ENCODE measurements around the gene PARN.

The PARN gene

GRCh38 chr16:14450846-14451245 lies 179.2 kb downstream of the PARN start:
- no peak for ATAC-seq
- TF ChIP-seq CSDC2 (CRISPR knock-in tag; IDR thresholded peaks at IDR 0.05), result no peak
- no peak for TF ChIP-seq ZNF565 (CRISPR knock-in tag; conservative IDR thresholded peaks at IDR 0.05; ENCODE audit: low read depth)
- TF ChIP-seq ISL1 (CRISPR knock-in tag; IDR thresholded peaks at IDR 0.05), result no peak
- no peak for TF ChIP-seq TCF4 (CRISPR knock-in tag; IDR thresholded peaks at IDR 0.05; ENCODE audit: borderline replicate concordance)
- no peak for TF ChIP-seq PATZ1 (CRISPR knock-in tag; IDR thresholded peaks at IDR 0.05; ENCODE audit: borderline replicate concordance)
- TF ChIP-seq, protein P1, sequence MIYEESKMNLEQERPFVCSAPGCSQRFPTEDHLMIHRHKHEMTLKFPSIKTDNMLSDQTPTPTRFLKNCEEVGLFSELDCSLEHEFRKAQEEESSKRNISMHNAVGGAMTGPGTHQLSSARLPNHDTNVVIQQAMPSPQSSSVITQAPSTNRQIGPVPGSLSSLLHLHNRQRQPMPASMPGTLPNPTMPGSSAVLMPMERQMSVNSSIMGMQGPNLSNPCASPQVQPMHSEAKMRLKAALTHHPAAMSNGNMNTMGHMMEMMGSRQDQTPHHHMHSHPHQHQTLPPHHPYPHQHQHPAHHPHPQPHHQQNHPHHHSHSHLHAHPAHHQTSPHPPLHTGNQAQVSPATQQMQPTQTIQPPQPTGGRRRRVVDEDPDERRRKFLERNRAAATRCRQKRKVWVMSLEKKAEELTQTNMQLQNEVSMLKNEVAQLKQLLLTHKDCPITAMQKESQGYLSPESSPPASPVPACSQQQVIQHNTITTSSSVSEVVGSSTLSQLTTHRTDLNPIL (CRISPR knock-in tag; IDR thresholded peaks at IDR 0.05; ENCODE audit: low read depth), result no peak
- no peak for TF ChIP-seq TOX (CRISPR knock-in tag; IDR thresholded peaks at IDR 0.05; ENCODE audit: borderline replicate concordance)
- TF ChIP-seq OSR1 (CRISPR knock-in tag; IDR thresholded peaks at IDR 0.05), result no peak
- no peak for TF ChIP-seq ZFP3 (CRISPR knock-in tag; IDR thresholded peaks at IDR 0.05)
- TF ChIP-seq ESRRG (CRISPR knock-in tag; IDR thresholded peaks at IDR 0.05), result no peak
- TF ChIP-seq ZNF8 (CRISPR knock-in tag; IDR thresholded peaks at IDR 0.05), result no peak
- TF ChIP-seq ZC3H10 (CRISPR knock-in tag; IDR thresholded peaks at IDR 0.05), result no peak
- no peak for TF ChIP-seq SNAI2 (CRISPR knock-in tag; IDR thresholded peaks at IDR 0.05)
- no peak for TF ChIP-seq GLIS3 (CRISPR knock-in tag; IDR thresholded peaks at IDR 0.05)
- no peak for TF ChIP-seq POU6F1 (CRISPR knock-in tag; IDR thresholded peaks at IDR 0.05; ENCODE audit: borderline replicate concordance, low read depth)
- no peak for TF ChIP-seq PPARA (CRISPR knock-in tag; IDR thresholded peaks at IDR 0.05; ENCODE audit: borderline replicate concordance)
- TF ChIP-seq RARB (CRISPR knock-in tag; IDR thresholded peaks at IDR 0.05), result no peak
- TF ChIP-seq ZFP30 (CRISPR knock-in tag; IDR thresholded peaks at IDR 0.05), result no peak
- no peak for TF ChIP-seq TSHZ2 (CRISPR knock-in tag; IDR thresholded peaks at IDR 0.05)

DNA sequence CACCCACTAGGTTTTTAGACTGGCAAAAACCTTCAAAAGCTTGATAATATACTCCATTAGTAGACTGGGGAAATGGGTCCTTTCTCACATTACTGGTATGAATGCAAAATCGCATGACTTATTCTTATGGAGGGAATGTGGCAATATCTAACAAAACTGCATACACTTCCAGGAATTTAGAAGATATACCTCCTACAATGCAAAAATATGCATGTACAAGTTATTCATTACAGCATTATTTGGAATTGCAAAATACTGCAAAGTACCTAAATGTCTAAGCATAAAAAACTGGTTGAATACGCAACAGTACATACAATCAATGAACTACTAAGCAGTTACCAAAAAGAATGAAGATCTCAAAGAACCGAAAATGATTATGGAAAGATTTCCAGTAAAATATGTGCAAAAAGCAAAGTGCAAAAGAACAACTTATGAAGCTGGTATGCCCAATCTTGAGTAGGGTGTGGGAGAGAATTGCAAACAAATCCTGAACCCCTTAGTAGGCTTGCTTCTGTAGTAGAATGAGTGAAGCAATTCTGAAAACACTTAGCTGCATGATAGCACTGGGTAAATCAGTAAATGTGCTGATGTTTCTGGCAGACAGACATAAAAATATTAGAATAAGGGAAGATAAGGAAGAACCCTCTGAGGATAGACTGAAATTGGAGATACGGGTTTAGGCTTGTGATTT lies 180.1 kb downstream of the PARN start:
- no peak for ATAC-seq

GRCh38 chr16:14449334-14449733 lies 180.7 kb downstream of the PARN start:
- no peak for ATAC-seq
- TF ChIP-seq, protein P1 (CRISPR knock-in tag; IDR thresholded peaks at IDR 0.05; ENCODE audit: low read depth), result no peak
- no peak for TF ChIP-seq POU6F1 (CRISPR knock-in tag; IDR thresholded peaks at IDR 0.05; ENCODE audit: borderline replicate concordance, low read depth)
- no peak for TF ChIP-seq ESRRG (CRISPR knock-in tag; IDR thresholded peaks at IDR 0.05)
- TF ChIP-seq RARB (CRISPR knock-in tag; IDR thresholded peaks at IDR 0.05), result no peak
- TF ChIP-seq BACH2 (CRISPR knock-in tag; IDR thresholded peaks at IDR 0.05; ENCODE audit: borderline replicate concordance), result no peak
- TF ChIP-seq TCF4 (CRISPR knock-in tag; IDR thresholded peaks at IDR 0.05; ENCODE audit: borderline replicate concordance), result no peak
- no peak for TF ChIP-seq ARNTL (CRISPR knock-in tag; IDR thresholded peaks at IDR 0.05; ENCODE audit: borderline replicate concordance, low read depth)
- TF ChIP-seq ISL1 (CRISPR knock-in tag; IDR thresholded peaks at IDR 0.05), result no peak
- TF ChIP-seq, protein P2, sequence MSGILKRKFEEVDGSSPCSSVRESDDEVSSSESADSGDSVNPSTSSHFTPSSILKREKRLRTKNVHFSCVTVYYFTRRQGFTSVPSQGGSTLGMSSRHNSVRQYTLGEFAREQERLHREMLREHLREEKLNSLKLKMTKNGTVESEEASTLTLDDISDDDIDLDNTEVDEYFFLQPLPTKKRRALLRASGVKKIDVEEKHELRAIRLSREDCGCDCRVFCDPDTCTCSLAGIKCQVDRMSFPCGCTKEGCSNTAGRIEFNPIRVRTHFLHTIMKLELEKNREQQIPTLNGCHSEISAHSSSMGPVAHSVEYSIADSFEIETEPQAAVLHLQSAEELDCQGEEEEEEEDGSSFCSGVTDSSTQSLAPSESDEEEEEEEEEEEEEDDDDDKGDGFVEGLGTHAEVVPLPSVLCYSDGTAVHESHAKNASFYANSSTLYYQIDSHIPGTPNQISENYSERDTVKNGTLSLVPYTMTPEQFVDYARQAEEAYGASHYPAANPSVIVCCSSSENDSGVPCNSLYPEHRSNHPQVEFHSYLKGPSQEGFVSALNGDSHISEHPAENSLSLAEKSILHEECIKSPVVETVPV (CRISPR knock-in tag; IDR thresholded peaks at IDR 0.05), result no peak

More for the DNA sequence above, 180.1 kb downstream of the PARN start:
- TF ChIP-seq TOX (CRISPR knock-in tag; IDR thresholded peaks at IDR 0.05; ENCODE audit: borderline replicate concordance) (no peak), ARNTL (CRISPR knock-in tag; IDR thresholded peaks at IDR 0.05; ENCODE audit: borderline replicate concordance, low read depth) (no peak), ISL1 (CRISPR knock-in tag; IDR thresholded peaks at IDR 0.05) (no peak), BACH2 (CRISPR knock-in tag; IDR thresholded peaks at IDR 0.05; ENCODE audit: borderline replicate concordance) (no peak), RARB (CRISPR knock-in tag; IDR thresholded peaks at IDR 0.05) (no peak), ZC3H10 (CRISPR knock-in tag; IDR thresholded peaks at IDR 0.05) (no peak), PPARA (CRISPR knock-in tag; IDR thresholded peaks at IDR 0.05; ENCODE audit: borderline replicate concordance) (no peak), SNAI2 (CRISPR knock-in tag; IDR thresholded peaks at IDR 0.05) (no peak), ZFP30 (CRISPR knock-in tag; IDR thresholded peaks at IDR 0.05) (no peak), GLIS3 (CRISPR knock-in tag; IDR thresholded peaks at IDR 0.05) (no peak)

Data from SK-N-SH treated with all-trans-retinoic acid at 6 μM for 48 hours (cell line).